Fibroblast of gingiva (primary cell): ENCODE results near the gene POC1A.

Experiments
- DNase-seq: peaks from one replicate; pipeline ENCODE4 v3.0.0-alpha.2; 2011; ENCODE audit warnings: low read depth

Gene POC1A

GRCh38 chr3:52065264-52065756, 88.9 kb downstream of the POC1A start:
- no peak for DNase-seq

GRCh38 chr3:52064561-52064960, 89.7 kb downstream of the POC1A start:
- DNase-seq, result no peak

GRCh38 chr3:52063026-52063723, 91.0 kb downstream of the POC1A start:
- no peak for DNase-seq

GRCh38 chr3:52062505-52062904, 91.7 kb downstream of the POC1A start:
- DNase-seq, result peak; percentile 79

- no peak for DNase-seq
Observed at GRCh38 chr3:52061121-52061910, 92.9 kb downstream of the POC1A start.

- no peak for DNase-seq
Observed at GRCh38 chr3:52059781-52060180, 94.4 kb downstream of the POC1A start.

GRCh38 chr3:52057812-52058495, 96.3 kb downstream of the POC1A start:
- no peak for DNase-seq

- peak; percentile 97 for DNase-seq
Observed at GRCh38 chr3:52056968-52057811, 97.0 kb downstream of the POC1A start.

- peak; percentile 50 for DNase-seq
Observed at GRCh38 chr3:52056521-52056967, 97.7 kb downstream of the POC1A start, which contains the start of gene DUSP7. DUSP7 (minus strand) TSS chr3:52056571; CDS start chr3:52056366, 205 bp downstream.

- DNase-seq, result peak; percentile 53
Observed at GRCh38 chr3:52055537-52056351, 98.5 kb downstream of the POC1A start.

GRCh38 chr3:52054661-52055511, 99.3 kb downstream of the POC1A start:
- DNase-seq, result peak; percentile 19

GRCh38 chr3:52053307-52054304, 100.6 kb downstream of the POC1A start:
- DNase-seq, result no peak

- peak; percentile 67 for DNase-seq
Observed at GRCh38 chr3:52052831-52053306, 101.4 kb downstream of the POC1A start.

- no peak for DNase-seq
Observed at GRCh38 chr3:52051444-52051843, 102.8 kb downstream of the POC1A start.

GRCh38 chr3:52050571-52050970, 103.7 kb downstream of the POC1A start:
- no peak for DNase-seq

- no peak for DNase-seq
Observed at GRCh38 chr3:52049503-52049902, 104.7 kb downstream of the POC1A start.

- DNase-seq, result no peak
Observed at GRCh38 chr3:52047295-52047960, 106.8 kb downstream of the POC1A start.

- no peak for DNase-seq
Observed at GRCh38 chr3:52046902-52047239, 107.4 kb downstream of the POC1A start.
